ENCODE data around the gene MMP27. TPM values are rescaled to one million over a fixed set of nuclear protein-coding genes. Genes with fewer than 3 reads are reported as not detected.
A peak's percentile ranks its signal among the peaks of the same experiment; 100 is the strongest.
"Not testable (repeated sequence)": the region's sequence is repeated elsewhere in the genome, so short reads cannot be mapped to it uniquely, and the experiment has no call there.

MMP27 gene
- total and polyA plus RNA-seq, 2 donors (not counting 1 experiment from before 2014, with no cell fraction given), result not detected

DNA sequence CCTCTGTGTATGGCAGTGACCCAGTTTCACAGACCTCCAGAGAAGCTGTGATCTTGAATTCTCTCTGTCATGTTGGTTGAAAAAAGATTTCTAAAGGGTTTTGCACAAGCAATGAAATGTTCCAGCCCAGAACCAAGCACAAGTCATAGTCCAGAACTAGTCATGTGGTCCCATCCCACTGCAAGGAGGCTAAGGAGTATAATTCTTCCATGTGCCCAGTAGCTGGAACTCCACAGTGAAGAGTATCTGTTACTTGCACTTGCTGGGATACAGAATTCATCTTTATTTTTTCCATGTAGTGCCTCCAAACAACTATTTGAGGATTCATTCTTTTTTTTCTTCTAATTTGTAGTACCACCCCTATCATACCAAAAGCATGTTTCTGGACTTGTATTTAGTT, 29.1 kb upstream of the MMP27 start:
- Histone ChIP-seq H3K36me3 (replicated peaks in 1 of 2; ENCODE audit: control extremely low read depth in 1 of 2, control insufficient read depth in 1 of 2, extremely low read depth in 1 of 2, insufficient read depth in 2 of 2, low read length in 1 of 2) (no peaks in the 10 kb centered on the region), H3K4me3 (ENCODE audit: control extremely low read depth in 1 of 5, extremely low read depth in 1 of 5, insufficient read depth in 1 of 5, low read depth in 2 of 5, low read length in 4 of 5) (no peak overlapping the region), H4K20me1 (ENCODE audit: control insufficient read depth, insufficient read depth, low read length, poor library complexity, severe bottlenecking) (no peaks in the 10 kb centered on the region)

DNA sequence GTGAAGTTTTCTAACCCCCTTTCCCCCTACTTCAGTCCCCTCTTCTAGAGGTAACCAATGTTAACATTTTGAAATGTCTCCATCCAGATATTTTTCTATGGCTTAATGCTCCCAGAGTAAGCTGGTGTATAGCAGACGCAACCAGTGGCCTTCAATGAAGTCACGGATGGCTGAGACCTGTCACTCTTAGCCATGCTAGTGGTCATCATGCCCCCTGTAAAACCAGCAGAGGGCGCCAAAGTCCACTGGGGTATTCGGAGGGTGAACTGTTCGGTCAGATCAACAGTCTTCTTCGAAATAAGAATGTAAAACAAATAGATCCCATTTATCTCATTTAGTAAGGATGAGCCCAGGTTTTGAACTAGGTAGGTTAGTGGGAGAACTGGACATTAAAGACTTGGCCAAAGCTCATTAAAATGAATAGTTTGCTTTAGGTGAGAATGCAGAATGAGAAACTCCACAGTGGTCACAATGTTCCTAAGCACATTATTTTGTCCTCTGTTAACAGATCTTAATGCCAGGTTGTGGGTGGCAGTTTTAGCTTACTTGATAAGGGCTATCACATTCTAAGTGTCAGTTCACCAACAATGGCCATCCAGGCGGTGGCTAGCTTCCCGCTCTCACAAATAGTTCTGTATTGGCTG, 27.8 kb upstream of the MMP27 start:
- peak; percentile 25 for DNase-seq
- H3K79me2 ChIP-seq (ENCODE audit: control insufficient read depth, insufficient read depth, low read length), result no peaks in the 10 kb centered on the region
- no peaks in the 10 kb centered on the region for H3K9me3 Mint-ChIP-seq (ENCODE audit: insufficient read depth)
- H3K4me3 Mint-ChIP-seq, result no peak overlapping the region
- TF ChIP-seq EZH2 (IDR thresholded peaks at IDR 0.05; ENCODE audit: borderline replicate concordance, insufficient read depth, low read depth, low read length, poor library complexity, severe bottlenecking), result no peak
- TF ChIP-seq, protein P1, sequence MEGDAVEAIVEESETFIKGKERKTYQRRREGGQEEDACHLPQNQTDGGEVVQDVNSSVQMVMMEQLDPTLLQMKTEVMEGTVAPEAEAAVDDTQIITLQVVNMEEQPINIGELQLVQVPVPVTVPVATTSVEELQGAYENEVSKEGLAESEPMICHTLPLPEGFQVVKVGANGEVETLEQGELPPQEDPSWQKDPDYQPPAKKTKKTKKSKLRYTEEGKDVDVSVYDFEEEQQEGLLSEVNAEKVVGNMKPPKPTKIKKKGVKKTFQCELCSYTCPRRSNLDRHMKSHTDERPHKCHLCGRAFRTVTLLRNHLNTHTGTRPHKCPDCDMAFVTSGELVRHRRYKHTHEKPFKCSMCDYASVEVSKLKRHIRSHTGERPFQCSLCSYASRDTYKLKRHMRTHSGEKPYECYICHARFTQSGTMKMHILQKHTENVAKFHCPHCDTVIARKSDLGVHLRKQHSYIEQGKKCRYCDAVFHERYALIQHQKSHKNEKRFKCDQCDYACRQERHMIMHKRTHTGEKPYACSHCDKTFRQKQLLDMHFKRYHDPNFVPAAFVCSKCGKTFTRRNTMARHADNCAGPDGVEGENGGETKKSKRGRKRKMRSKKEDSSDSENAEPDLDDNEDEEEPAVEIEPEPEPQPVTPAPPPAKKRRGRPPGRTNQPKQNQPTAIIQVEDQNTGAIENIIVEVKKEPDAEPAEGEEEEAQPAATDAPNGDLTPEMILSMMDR (IDR thresholded peaks at IDR 0.05), result peak; percentile 46
- H4K20me1 ChIP-seq (ENCODE audit: control insufficient read depth, insufficient read depth, low read length, poor library complexity, severe bottlenecking), result no peaks in the 10 kb centered on the region
- no peak overlapping the region for H2AFZ ChIP-seq (ENCODE audit: insufficient read depth, low read depth, low read length, poor library complexity, severe bottlenecking)
- no peaks in the 10 kb centered on the region for H3K4me1 Mint-ChIP-seq
- intact Hi-C loops (cut with micrococcal nuclease), result no loop called here
- H3K9ac ChIP-seq (ENCODE audit: low read length), result no peak overlapping the region
- 49% methylated on average over 2 of the region's 8 CpGs for WGBS (ENCODE audit: insufficient coverage)
- H3K4me3 ChIP-seq (ENCODE audit: control extremely low read depth in 1 of 5, extremely low read depth in 1 of 5, insufficient read depth in 1 of 5, low read depth in 2 of 5, low read length in 4 of 5), result no peak overlapping the region
- ATAC-seq (ENCODE audit: low read depth), result no peak
- no peaks in the 10 kb centered on the region for H3K4me1 ChIP-seq (ENCODE audit: control insufficient read depth in 2 of 2, insufficient read depth in 2 of 2, low read length in 2 of 2)
- peaks cover 0 to 6% (median 0%) of the 10 kb centered on the region in 3 donors for H3K9me3 ChIP-seq (ENCODE audit: control extremely low read depth in 1 of 3, control insufficient read depth in 2 of 3, insufficient read depth in 1 of 3, low read length in 2 of 3)
- H3K27ac Mint-ChIP-seq, result no peak overlapping the region
- peaks cover 25% of the 10 kb centered on the region for H3K27me3 Mint-ChIP-seq
- H3K27me3 ChIP-seq (replicated peaks in 1 of 4; ENCODE audit: control extremely low read depth in 1 of 4, control insufficient read depth in 3 of 4, insufficient read depth in 4 of 4, low read length in 3 of 4), result peaks cover 0 to 4% (median 0%) of the 10 kb centered on the region in 4 experiments
- H3K27ac ChIP-seq (ENCODE audit: low read length in 2 of 2), result no peak overlapping the region
- ChIA-PET POLR2A (no interaction called here), CTCF (interaction anchor here (0.8 kb wide), 1 partner anchor 207 kb away, joined by 3 read pairs; no protein-coding TSS in a partner anchor)
- H3K36me3 ChIP-seq (replicated peaks in 1 of 2; ENCODE audit: control extremely low read depth in 1 of 2, control insufficient read depth in 1 of 2, extremely low read depth in 1 of 2, insufficient read depth in 2 of 2, low read length in 1 of 2), result no peaks in the 10 kb centered on the region
- H3K4me2 ChIP-seq (replicated peaks; ENCODE audit: low read depth, low read length, poor library complexity, severe bottlenecking), result no peak overlapping the region

More for the DNA sequence above, 29.1 kb upstream of the MMP27 start:
- Histone ChIP-seq H3K4me1 (ENCODE audit: control insufficient read depth in 2 of 2, insufficient read depth in 2 of 2, low read length in 2 of 2) (no peaks in the 10 kb centered on the region), H3K27ac (ENCODE audit: low read length in 2 of 2) (no peak overlapping the region), H3K9ac (ENCODE audit: low read length) (no peak overlapping the region), H3K79me2 (ENCODE audit: control insufficient read depth, insufficient read depth, low read length) (no peaks in the 10 kb centered on the region), H3K9me3 (ENCODE audit: control extremely low read depth in 1 of 3, control insufficient read depth in 2 of 3, insufficient read depth in 1 of 3, low read length in 2 of 3) (peaks cover 0 to 6% (median 0%) of the 10 kb centered on the region in 3 donors), H2AFZ (ENCODE audit: insufficient read depth, low read depth, low read length, poor library complexity, severe bottlenecking) (no peak overlapping the region), H3K27me3 (replicated peaks in 1 of 4; ENCODE audit: control extremely low read depth in 1 of 4, control insufficient read depth in 3 of 4, insufficient read depth in 4 of 4, low read length in 3 of 4) (peaks cover 0 to 4% (median 0%) of the 10 kb centered on the region in 4 experiments), H3K4me2 (replicated peaks; ENCODE audit: low read depth, low read length, poor library complexity, severe bottlenecking) (no peak overlapping the region)
- ATAC-seq (ENCODE audit: low read depth) (no peak), DNase-seq (no peak)
- no peak for TF ChIP-seq EZH2 (IDR thresholded peaks at IDR 0.05; ENCODE audit: borderline replicate concordance, insufficient read depth, low read depth, low read length, poor library complexity, severe bottlenecking)
- TF ChIP-seq, protein P1 (IDR thresholded peaks at IDR 0.05), result no peak
- POLR2A ChIA-PET, result no interaction called here
- H3K27ac Mint-ChIP-seq, result no peak overlapping the region
- intact Hi-C loops (cut with micrococcal nuclease), result no loop called here
- peaks cover 31% of the 10 kb centered on the region for H3K27me3 Mint-ChIP-seq
- CTCF ChIA-PET, result interaction anchor here (1.4 kb wide), 1 partner anchor 15 kb away, joined by 3 read pairs; no protein-coding TSS in a partner anchor
- H3K4me3 Mint-ChIP-seq, result no peak overlapping the region
- no peaks in the 10 kb centered on the region for H3K4me1 Mint-ChIP-seq
- H3K9me3 Mint-ChIP-seq (ENCODE audit: insufficient read depth), result no peaks in the 10 kb centered on the region

DNA sequence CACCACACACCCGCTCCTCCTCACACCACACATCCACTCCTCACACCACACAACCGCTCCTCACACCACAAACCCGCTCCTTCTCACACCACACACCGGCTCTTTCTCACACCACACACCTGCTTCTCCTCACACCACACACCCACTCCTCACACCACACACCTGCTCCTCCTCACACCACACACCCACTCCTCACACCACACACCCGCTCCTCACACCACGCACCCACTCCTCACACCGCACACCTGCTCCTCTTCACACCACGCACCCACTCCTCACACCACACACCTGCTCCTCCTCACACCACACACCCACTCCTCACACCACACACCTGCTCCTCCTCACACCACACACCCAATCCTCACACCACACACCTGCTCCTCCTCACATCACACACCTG, 25.4 kb upstream of the MMP27 start:
- H3K4me2 ChIP-seq (replicated peaks; ENCODE audit: low read depth, low read length, poor library complexity, severe bottlenecking); H3K36me3 ChIP-seq (replicated peaks in 1 of 2; ENCODE audit: control extremely low read depth in 1 of 2, control insufficient read depth in 1 of 2, extremely low read depth in 1 of 2, insufficient read depth in 2 of 2, low read length in 1 of 2); H3K9me3 ChIP-seq (ENCODE audit: control extremely low read depth in 1 of 3, control insufficient read depth in 2 of 3, insufficient read depth in 1 of 3, low read length in 2 of 3); H3K79me2 ChIP-seq (ENCODE audit: control insufficient read depth, insufficient read depth, low read length); ATAC-seq (ENCODE audit: low read depth); H3K4me1 Mint-ChIP-seq; H3K4me1 ChIP-seq (ENCODE audit: control insufficient read depth in 2 of 2, insufficient read depth in 2 of 2, low read length in 2 of 2); POLR2A ChIA-PET; H2AFZ ChIP-seq (ENCODE audit: insufficient read depth, low read depth, low read length, poor library complexity, severe bottlenecking); H3K4me3 Mint-ChIP-seq; H4K20me1 ChIP-seq (ENCODE audit: control insufficient read depth, insufficient read depth, low read length, poor library complexity, severe bottlenecking); H3K4me3 ChIP-seq (ENCODE audit: control extremely low read depth in 1 of 5, extremely low read depth in 1 of 5, insufficient read depth in 1 of 5, low read depth in 2 of 5, low read length in 4 of 5); H3K9ac ChIP-seq (ENCODE audit: low read length); CTCF ChIA-PET; H3K27ac ChIP-seq (ENCODE audit: low read length in 2 of 2); H3K27ac Mint-ChIP-seq; intact Hi-C loops (cut with micrococcal nuclease); H3K27me3 ChIP-seq (replicated peaks in 1 of 4; ENCODE audit: control extremely low read depth in 1 of 4, control insufficient read depth in 3 of 4, insufficient read depth in 4 of 4, low read length in 3 of 4); H3K9me3 Mint-ChIP-seq (ENCODE audit: insufficient read depth): not testable (repeated sequence)
- WGBS (ENCODE audit: insufficient coverage), result 51% methylated on average over 8 of the region's 8 CpGs
- H3K27me3 Mint-ChIP-seq, result peaks cover 15% of the 10 kb centered on the region
- DNase-seq, result peak; percentile 4

Data from B cell (primary cell).